D721Med (cell line): ENCODE data around the gene GPC3.
"Not testable (repeated sequence)": the region's sequence is repeated elsewhere in the genome, so short reads cannot be mapped to it uniquely, and the experiment has no call there.

ENCODE experiments used
- DNase-seq: peaks from one replicate; pipeline ENCODE4 v3.0.0; 2011; ENCODE audit warnings: low spot score; ENCODE audit not compliant: insufficient read length
- FAIRE-seq: peaks from 2 replicates; lab custom pipeline; 2011; peaks lifted over from hg19 to GRCh38; lab: Jason Lieb, UNC
- TF ChIP-seq, protein P1 (sequence below): IDR thresholded peaks from 2 replicates; pipeline ENCODE4 v1.5.1; 2012; ENCODE audit warnings: mild to moderate bottlenecking, control low read depth; ENCODE audit not compliant: insufficient read depth; ENCODE audit errors: missing control alignments

GPC3 gene

DNA sequence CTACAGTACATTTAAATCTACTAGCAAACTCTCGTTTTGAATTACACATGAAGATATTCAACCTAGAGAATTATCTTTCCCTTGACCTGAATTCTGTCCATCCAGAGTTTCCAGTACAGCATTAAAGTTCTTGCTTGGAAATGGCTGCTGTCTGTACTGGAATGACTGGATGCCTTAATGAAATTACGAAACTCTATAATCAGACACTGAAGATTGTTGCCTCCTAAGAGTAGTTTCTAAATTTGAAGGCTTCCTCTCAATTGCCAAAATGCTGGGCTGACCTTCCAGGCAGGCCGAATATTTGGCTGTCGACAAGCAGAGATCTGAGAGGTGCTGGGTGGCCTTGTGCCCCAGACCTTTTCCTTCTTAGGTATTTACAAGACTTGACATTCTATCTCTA lies 355.0 kb downstream of the GPC3 start:
- FAIRE-seq (no peak), DNase-seq (no peak)
- TF ChIP-seq, protein P1, sequence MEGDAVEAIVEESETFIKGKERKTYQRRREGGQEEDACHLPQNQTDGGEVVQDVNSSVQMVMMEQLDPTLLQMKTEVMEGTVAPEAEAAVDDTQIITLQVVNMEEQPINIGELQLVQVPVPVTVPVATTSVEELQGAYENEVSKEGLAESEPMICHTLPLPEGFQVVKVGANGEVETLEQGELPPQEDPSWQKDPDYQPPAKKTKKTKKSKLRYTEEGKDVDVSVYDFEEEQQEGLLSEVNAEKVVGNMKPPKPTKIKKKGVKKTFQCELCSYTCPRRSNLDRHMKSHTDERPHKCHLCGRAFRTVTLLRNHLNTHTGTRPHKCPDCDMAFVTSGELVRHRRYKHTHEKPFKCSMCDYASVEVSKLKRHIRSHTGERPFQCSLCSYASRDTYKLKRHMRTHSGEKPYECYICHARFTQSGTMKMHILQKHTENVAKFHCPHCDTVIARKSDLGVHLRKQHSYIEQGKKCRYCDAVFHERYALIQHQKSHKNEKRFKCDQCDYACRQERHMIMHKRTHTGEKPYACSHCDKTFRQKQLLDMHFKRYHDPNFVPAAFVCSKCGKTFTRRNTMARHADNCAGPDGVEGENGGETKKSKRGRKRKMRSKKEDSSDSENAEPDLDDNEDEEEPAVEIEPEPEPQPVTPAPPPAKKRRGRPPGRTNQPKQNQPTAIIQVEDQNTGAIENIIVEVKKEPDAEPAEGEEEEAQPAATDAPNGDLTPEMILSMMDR, result no peak

DNA sequence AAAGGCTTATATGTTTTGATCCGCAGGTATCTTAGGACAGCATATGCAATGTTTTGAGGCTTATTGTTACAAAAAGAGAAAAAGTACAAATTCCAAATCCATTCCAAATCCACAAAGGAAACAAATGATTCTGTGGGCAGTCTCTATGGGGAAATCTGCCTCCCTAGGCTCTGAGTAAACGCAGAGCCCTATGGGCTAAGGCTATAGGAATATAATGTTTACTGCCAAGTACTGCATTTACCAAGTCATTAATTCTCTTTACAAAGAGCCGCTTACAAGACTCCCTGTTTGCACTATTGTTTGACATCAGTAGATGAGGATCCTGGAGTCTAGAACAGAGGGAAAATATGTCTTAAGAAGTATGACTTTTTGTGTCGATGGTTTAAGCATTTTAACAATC lies 357.7 kb downstream of the GPC3 start:
- TF ChIP-seq, protein P1, result no peak
- no peak for DNase-seq
- FAIRE-seq, result no peak

DNA sequence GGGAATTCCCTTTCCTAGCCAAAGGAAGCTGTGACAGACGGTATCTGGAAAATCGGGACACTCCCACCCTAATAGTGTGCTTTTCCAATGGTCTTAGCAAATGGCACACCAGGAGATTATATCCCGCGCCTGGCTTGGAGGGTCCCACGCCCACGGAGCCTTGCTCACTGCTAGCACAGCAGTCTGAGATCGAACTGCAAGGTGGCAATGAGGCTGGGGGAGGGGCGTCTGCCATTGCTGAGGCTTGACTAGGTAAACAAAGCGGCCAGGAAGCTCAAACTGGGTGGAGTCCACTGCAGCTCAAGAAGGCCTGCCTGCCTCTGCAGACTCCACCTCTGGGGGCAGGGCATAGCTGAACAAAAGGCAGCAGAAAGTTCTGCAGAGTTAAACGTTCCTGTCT lies 364.0 kb downstream of the GPC3 start:
- FAIRE-seq, result not testable (repeated sequence)

DNA sequence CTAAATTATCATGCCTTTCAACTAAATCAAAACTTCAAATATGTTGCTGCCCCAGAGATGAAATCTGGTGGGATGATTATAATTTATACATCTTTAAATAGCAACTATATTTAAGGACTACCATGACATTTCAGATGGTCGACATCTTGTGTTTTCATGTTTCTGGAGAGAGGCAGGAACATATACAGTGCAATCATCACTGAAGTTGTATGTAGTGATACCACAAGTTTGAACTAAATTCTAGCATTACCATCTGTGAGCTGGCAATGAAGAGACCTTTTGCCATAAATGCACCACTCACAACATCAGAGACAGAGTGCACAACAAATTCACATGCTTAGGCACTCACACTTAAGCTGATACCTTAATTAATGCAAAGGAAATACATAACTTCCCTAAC lies 373.7 kb downstream of the GPC3 start:
- TF ChIP-seq, protein P1, result no peak
- DNase-seq (no peak), FAIRE-seq (no peak)

More for the DNA sequence above, 364.0 kb downstream of the GPC3 start:
- not testable (repeated sequence) for DNase-seq

DNA sequence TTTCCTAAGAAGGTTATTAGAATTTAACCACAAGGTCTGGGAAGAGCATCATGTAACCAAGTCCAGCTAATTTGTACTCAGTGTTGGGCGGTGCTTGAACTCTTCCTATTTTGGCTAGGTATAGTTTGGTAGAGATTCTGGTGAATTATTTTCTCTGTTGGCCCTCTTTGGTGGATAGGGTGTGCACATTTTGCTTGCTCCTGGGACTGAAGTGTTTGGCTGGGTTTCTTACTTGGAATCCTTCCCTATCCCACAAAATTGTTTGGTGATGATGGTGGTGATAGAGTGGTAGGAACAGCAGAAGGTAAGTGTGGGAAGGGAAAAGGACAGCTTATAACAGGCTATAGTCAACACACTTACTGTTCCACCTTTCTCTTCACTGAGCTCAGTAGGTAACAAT lies 375.3 kb downstream of the GPC3 start:
- DNase-seq, result no peak
- no peak for FAIRE-seq
- TF ChIP-seq, protein P1, result no peak

DNA sequence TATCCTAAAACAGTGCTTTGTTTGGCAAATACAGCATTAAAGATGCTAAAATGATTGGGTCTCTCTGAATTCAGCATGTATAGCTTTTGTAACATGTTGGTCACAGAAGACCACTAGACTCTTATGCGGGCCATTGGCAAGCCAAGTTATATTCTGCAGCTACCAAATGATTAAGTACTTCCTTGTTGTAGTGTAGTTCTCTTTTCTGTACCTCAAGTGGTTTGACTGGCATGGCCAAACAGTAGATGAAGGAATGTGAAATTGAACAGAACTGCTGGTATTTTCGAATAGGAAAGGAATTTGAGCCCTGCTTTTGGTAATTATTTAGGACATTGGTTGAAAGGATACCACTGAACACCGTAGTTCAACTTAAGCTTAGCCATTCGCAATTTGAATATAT lies 376.2 kb downstream of the GPC3 start:
- FAIRE-seq (no peak), DNase-seq (no peak)
- TF ChIP-seq, protein P1, result no peak

DNA sequence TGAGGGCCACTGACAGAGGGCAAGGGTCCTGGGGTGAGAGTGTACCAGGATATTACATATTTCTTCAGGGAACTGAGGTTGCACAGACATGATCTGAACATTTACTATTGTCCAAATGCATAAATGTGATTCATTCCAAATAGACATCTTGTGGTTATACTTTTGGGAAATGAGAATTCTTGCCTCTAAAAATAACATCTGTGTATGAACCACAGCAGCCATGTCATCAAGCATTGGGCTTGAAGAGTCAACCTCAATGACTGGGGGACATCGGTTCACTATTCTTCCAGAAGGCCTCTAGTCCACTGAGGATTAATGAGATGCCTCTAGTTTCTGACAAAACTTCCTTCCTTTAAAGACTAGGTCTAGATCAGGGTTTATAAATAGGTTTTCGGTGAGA lies 377.0 kb downstream of the GPC3 start:
- FAIRE-seq (no peak), DNase-seq (no peak)
- TF ChIP-seq, protein P1, result no peak
